Activated naive CD8-positive, alpha-beta T cell treated with anti-CD3 and anti-CD28 coated beads for 36 hours (primary cell): ENCODE measurements around the gene SLC50A1. TPM values are rescaled to one million over a fixed set of nuclear protein-coding genes. Genes with fewer than 3 reads are reported as not detected.
"Not testable (repeated sequence)": the region's sequence is repeated elsewhere in the genome, so short reads cannot be mapped to it uniquely, and the experiment has no call there.

Experiments used
- DNase-seq: peaks from one replicate; pipeline ENCODE4 v3.0.0; 2021
- H3K27ac Mint-ChIP-seq: one replicate; pipeline ENCODE4 v1.8.0; 2022; ENCODE audit warnings: mild to moderate bottlenecking, moderate library complexity, mixed read lengths
- H3K27me3 Mint-ChIP-seq: one replicate; pipeline ENCODE4 v1.8.0; 2022; ENCODE audit warnings: mild to moderate bottlenecking, mixed read lengths
- H3K36me3 Mint-ChIP-seq: one replicate; pipeline ENCODE4 v1.8.0; 2021; ENCODE audit warnings: mild to moderate bottlenecking, mixed read lengths
- H3K4me1 Mint-ChIP-seq: one replicate; pipeline ENCODE4 v1.8.0; 2021; ENCODE audit warnings: mixed read lengths
- H3K4me3 Mint-ChIP-seq: one replicate; pipeline ENCODE4 v1.8.0; 2022; ENCODE audit warnings: mild to moderate bottlenecking, moderate library complexity, mixed read lengths
- H3K9me3 Mint-ChIP-seq: one replicate; pipeline ENCODE4 v1.8.0; 2022; ENCODE audit warnings: mixed read lengths
- total RNA-seq, 2 experiments: library from RNA; stranded (reverse); gene quantifications; one replicate each; pipeline ENCODE4 v1.2.3, GENCODE V29; 2021

Gene SLC50A1
- total RNA-seq, 2 experiments from 2014 or later = 50.6 to 51.3 TPM

GRCh38 chr1:155168105-155168445, 32.4 kb downstream of the SLC50A1 start:
- H3K4me3 Mint-ChIP-seq, DNase-seq, H3K27ac Mint-ChIP-seq, H3K9me3 Mint-ChIP-seq, H3K27me3 Mint-ChIP-seq: not testable (repeated sequence)
- peaks cover 22% of the 10 kb centered on the region for H3K4me1 Mint-ChIP-seq
- H3K36me3 Mint-ChIP-seq = peaks cover 20% of the 10 kb centered on the region

DNA sequence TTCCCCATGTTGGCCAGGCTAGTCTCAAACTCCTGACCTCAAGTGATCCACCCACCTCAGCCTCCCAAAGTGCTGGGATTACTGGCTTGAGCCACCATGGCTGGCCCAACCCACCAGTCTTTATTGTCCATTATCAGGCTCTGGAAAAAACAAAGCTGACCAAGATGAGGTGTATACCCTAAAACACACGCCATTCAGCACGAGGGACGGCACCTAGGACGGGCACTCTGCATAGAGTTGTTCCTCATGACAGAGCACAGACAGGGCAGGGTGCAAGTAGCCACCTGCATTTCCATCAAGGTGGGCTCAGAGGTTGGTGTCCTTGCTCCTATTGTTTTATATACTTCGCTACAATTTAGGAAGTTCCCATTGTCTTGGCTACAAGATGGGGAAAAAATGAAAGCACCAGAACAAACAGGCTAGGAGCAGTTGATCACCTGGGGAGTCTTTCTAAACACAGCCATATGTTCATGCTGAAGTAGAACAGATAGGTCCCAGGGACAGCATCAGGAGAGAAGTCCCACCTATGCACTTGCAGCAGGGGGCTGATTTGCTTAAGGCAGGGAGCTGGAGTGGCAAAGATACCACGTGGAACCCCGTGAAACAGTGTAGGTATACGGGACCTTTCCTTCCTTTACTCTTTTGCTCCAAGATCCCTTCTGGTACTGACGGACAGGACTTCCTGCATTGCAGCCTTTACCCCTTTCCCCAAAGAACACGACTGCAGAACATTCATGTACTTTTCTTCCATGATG, 33.0 kb downstream of the SLC50A1 start:
- Mint-ChIP-seq H3K27ac (no peak overlapping the region), H3K9me3 (no peaks in the 10 kb centered on the region), H3K4me3 (no peak overlapping the region), H3K4me1 (peaks cover 28% of the 10 kb centered on the region), H3K27me3 (peaks cover 4% of the 10 kb centered on the region), H3K36me3 (peaks cover 20% of the 10 kb centered on the region)
- DNase-seq = no peak

- Mint-ChIP-seq H3K9me3 (no peaks in the 10 kb centered on the region), H3K4me3 (no peak overlapping the region), H3K27ac (no peak overlapping the region), H3K27me3 (peaks cover 4% of the 10 kb centered on the region), H3K36me3 (peaks cover 20% of the 10 kb centered on the region), H3K4me1 (peaks cover 32% of the 10 kb centered on the region)
- no peak for DNase-seq
These were observed 33.9 kb downstream of the SLC50A1 start for GRCh38 chr1:155169541-155169940.

GRCh38 chr1:155170101-155170785, 34.6 kb downstream of the SLC50A1 start:
- peaks cover 4% of the 10 kb centered on the region for H3K27me3 Mint-ChIP-seq
- no peak for DNase-seq
- peaks cover 34% of the 10 kb centered on the region for H3K4me1 Mint-ChIP-seq
- no peaks in the 10 kb centered on the region for H3K9me3 Mint-ChIP-seq
- peaks cover 20% of the 10 kb centered on the region for H3K36me3 Mint-ChIP-seq
- H3K27ac Mint-ChIP-seq = no peak overlapping the region
- no peak overlapping the region for H3K4me3 Mint-ChIP-seq

- no peak overlapping the region for H3K4me3 Mint-ChIP-seq
- peaks cover 20% of the 10 kb centered on the region for H3K36me3 Mint-ChIP-seq
- H3K27me3 Mint-ChIP-seq = peaks cover 4% of the 10 kb centered on the region
- no peak overlapping the region for H3K27ac Mint-ChIP-seq
- H3K9me3 Mint-ChIP-seq = no peaks in the 10 kb centered on the region
- H3K4me1 Mint-ChIP-seq = peaks cover 35% of the 10 kb centered on the region
- DNase-seq = no peak
These were observed 35.2 kb downstream of the SLC50A1 start for GRCh38 chr1:155170806-155171205.

- Mint-ChIP-seq H3K4me1 (peaks cover 45% of the 10 kb centered on the region), H3K27me3 (peaks cover 4% of the 10 kb centered on the region), H3K27ac (peak overlapping the region; percentile 88), H3K4me3 (peak overlapping the region; percentile 91), H3K9me3 (no peaks in the 10 kb centered on the region), H3K36me3 (peaks cover 20% of the 10 kb centered on the region)
- DNase-seq = no peak
These were observed 36.4 kb downstream of the SLC50A1 start for GRCh38 chr1:155171836-155172731.

GRCh38 chr1:155172732-155173477, 37.3 kb downstream of the SLC50A1 start, which contains the start of gene KRTCAP2:
KRTCAP2 (minus strand) TSS chr1:155173304; CDS start chr1:155173224, 80 bp downstream.
- H3K27me3 Mint-ChIP-seq = peaks cover 4% of the 10 kb centered on the region

GRCh38 chr1:155173478-155174323, 38.0 kb downstream of the SLC50A1 start, which contains the start of gene TRIM46:
TRIM46 (plus strand) TSS chr1:155173849; CDS start chr1:155173967, 118 bp downstream.
- H3K9me3 Mint-ChIP-seq = no peaks in the 10 kb centered on the region
- H3K4me1 Mint-ChIP-seq = peaks cover 36% of the 10 kb centered on the region
- peak within 1 kb of the TSS; percentile 88 for H3K27ac Mint-ChIP-seq
- H3K4me3 Mint-ChIP-seq = peak within 1 kb of the TSS; percentile 91
- H3K27me3 Mint-ChIP-seq = peaks cover 4% of the 10 kb centered on the region
- peak; percentile 73 for DNase-seq
- peaks cover 26% of the 10 kb centered on the region for H3K36me3 Mint-ChIP-seq

More at GRCh38 chr1:155172732-155173477, 37.3 kb downstream of the SLC50A1 start, which contains the start of gene KRTCAP2:
- peak; percentile 94 for DNase-seq
- Mint-ChIP-seq H3K4me1 (peaks cover 38% of the 10 kb centered on the region), H3K27ac (peak within 1 kb of the TSS; percentile 88), H3K4me3 (peak within 1 kb of the TSS; percentile 91), H3K9me3 (no peaks in the 10 kb centered on the region), H3K36me3 (peaks cover 25% of the 10 kb centered on the region)

DNA sequence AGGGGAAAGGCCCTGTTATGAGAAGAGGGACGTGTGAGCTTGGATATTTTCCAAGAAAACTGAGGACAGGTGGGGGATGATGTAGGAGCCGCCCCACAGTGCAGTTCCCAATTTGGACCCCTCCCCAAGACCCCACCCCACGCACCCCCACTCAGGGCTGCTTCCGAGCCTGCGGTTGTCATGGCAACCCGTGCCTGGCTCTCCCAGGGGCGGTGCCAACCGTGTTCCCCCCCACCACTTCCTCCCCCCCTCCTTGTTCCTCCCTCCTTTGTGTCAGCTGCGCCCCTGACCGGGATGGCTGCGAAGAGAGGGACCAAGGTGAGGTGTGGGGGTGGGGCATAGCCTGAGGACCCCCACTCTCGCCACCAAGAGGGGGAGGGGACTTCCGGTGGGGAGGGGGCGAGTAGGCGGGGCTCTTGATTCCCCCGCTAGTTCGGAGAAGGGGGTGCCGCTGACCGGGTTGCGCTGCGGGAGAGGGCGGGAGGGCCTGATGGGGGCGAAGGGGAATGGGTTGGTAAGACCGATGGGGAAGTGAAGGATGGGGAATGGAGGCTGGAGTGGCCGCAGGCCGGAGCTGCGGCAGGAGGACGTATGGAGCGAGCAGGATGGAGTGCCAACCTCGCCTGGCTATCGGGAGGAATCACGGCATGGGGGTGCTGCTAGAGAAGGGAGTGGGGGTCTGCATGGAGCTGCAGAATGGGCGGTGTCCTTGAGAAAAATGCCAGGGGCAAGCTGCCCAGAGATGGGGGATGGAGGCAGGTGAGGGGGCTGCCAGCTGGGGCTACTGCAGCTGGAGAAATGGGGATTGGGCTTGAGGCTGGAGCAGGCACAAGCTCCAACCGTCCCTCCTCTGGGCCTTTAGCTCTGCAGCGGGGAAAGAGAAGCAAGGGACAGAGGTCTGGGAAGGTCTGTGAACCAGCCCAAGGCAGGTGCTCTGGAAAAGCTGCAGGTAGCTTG, 39.0 kb downstream of the SLC50A1 start:
- peak; percentile 52 for DNase-seq
- Mint-ChIP-seq H3K27me3 (peaks cover 4% of the 10 kb centered on the region), H3K9me3 (no peaks in the 10 kb centered on the region), H3K36me3 (peaks cover 24% of the 10 kb centered on the region), H3K4me3 (peak overlapping the region; percentile 91), H3K4me1 (peaks cover 36% of the 10 kb centered on the region), H3K27ac (peak overlapping the region; percentile 88)

- H3K27me3 Mint-ChIP-seq = peaks cover 4% of the 10 kb centered on the region
- DNase-seq = no peak
- peaks cover 21% of the 10 kb centered on the region for H3K36me3 Mint-ChIP-seq
- peaks cover 36% of the 10 kb centered on the region for H3K4me1 Mint-ChIP-seq
- no peaks in the 10 kb centered on the region for H3K9me3 Mint-ChIP-seq
- H3K27ac Mint-ChIP-seq = peak overlapping the region; percentile 20
- H3K4me3 Mint-ChIP-seq = peak overlapping the region; percentile 91
These were observed 39.8 kb downstream of the SLC50A1 start for GRCh38 chr1:155175281-155175926.

- Mint-ChIP-seq H3K27ac (no peak overlapping the region), H3K4me1 (peaks cover 36% of the 10 kb centered on the region)
These were observed 40.3 kb downstream of the SLC50A1 start for GRCh38 chr1:155175927-155176371.

DNA sequence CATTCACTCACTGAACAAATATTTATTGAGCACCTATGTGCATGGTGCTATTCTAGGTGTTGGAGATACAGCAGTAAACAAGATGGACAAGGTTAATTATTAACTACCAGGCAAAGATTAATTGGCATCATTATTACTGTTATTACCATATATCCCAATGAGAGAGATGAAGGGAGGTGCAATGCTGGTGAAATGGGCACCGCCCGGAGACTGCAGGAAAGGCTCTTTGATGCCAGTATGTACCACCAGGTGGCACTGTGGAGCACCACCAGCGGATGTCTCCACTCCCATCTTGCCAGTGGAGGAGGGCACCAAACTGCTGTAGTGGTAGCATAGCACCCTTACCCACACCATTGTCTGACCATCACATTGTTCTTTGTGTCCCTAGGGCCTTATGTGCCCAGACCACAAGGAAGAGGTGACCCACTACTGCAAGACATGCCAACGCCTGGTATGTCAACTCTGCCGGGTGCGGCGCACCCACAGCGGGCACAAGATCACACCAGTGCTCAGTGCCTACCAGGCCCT, 41.0 kb downstream of the SLC50A1 start:
- Mint-ChIP-seq H3K4me1 (peaks cover 33% of the 10 kb centered on the region), H3K27ac (no peak overlapping the region), H3K4me3 (no peak overlapping the region), H3K36me3 (peaks cover 21% of the 10 kb centered on the region), H3K27me3 (peaks cover 4% of the 10 kb centered on the region), H3K9me3 (no peaks in the 10 kb centered on the region)
- peak; percentile 81 for DNase-seq

More at GRCh38 chr1:155175927-155176371, 40.3 kb downstream of the SLC50A1 start:
- Mint-ChIP-seq H3K36me3 (peaks cover 20% of the 10 kb centered on the region), H3K27me3 (peaks cover 4% of the 10 kb centered on the region), H3K9me3 (no peaks in the 10 kb centered on the region), H3K4me3 (no peak overlapping the region)
- no peak for DNase-seq
